Posterior vena cava (tissue), 2 donors: ENCODE results near the gene ZIC5. TPM values are rescaled to one million over a fixed set of nuclear protein-coding genes. Genes with fewer than 3 reads are reported as not detected.
A peak's percentile ranks its signal among the peaks of the same experiment; 100 is the strongest.

Source experiments
- DNase-seq: peaks from one replicate; pipeline ENCODE4 v3.0.0-alpha.2; 2020; ENCODE audit warnings: low spot score
- intact Hi-C, 2 donors: fragments of 100-400 bp; cut with DNase I; formaldehyde crosslinking; loops; one replicate each; pipeline versions ENCODE4 v1.14.1 to v1.14.2; 2022 to 2023
- total RNA-seq, 2 donors: library from RNA; stranded (reverse); fragmentation: NEBNext Ultra II Directional; extraction: Animal tissue kit (Norgen Biotek cat#: 25700); gene quantifications; one replicate each; pipeline ENCODE4 v1.2.1, GENCODE V29; 2021
- donor health status: DM: yes; HTN: yes; CAD: no.
- donor health status: DM: yes; HTN: yes; CAD: no.

Gene ZIC5
- total RNA-seq, 2 donors from 2014 or later = not detected

- DNase-seq = no peak
- intact Hi-C loops = no loop called here
Measured at GRCh38 chr13:99988529-99989275, 17.1 kb upstream of the ZIC5 start.

GRCh38 chr13:99987154-99988019, 15.8 kb upstream of the ZIC5 start:
- intact Hi-C loops = no loop called here
- no peak for DNase-seq

GRCh38 chr13:99986741-99987140, 15.2 kb upstream of the ZIC5 start:
- intact Hi-C loops = no loop called here

GRCh38 chr13:99985886-99986527, 14.4 kb upstream of the ZIC5 start:
- intact Hi-C loops = no loop called here
- DNase-seq = no peak

More at GRCh38 chr13:99986741-99987140, 15.2 kb upstream of the ZIC5 start:
- no peak for DNase-seq

- DNase-seq = no peak
- intact Hi-C loops = no loop called here
Measured at GRCh38 chr13:99985241-99985874, 13.8 kb upstream of the ZIC5 start.

- intact Hi-C loops = loop anchor here in 1 of 2 donors (5.0 kb wide), 1 partner anchor 377 kb away; the partner anchor contains the start of gene CLYBL
- DNase-seq = no peak
Measured at GRCh38 chr13:99984461-99985240, 13.1 kb upstream of the ZIC5 start.

GRCh38 chr13:99983499-99984401, 12.2 kb upstream of the ZIC5 start:
- no peak for DNase-seq
- intact Hi-C loops = loop anchor here in 1 of 2 donors (5.0 kb wide), 1 partner anchor 376 kb away; the partner anchor contains the start of gene CLYBL

- no peak for DNase-seq
- intact Hi-C loops = loop anchor here in 1 of 2 donors (5.0 kb wide), 1 partner anchor 376 kb away; the partner anchor contains the start of gene CLYBL
Measured at GRCh38 chr13:99982731-99983498, 11.3 kb upstream of the ZIC5 start.

GRCh38 chr13:99982036-99982730, 10.6 kb upstream of the ZIC5 start:
- intact Hi-C loops = loop anchor here in 1 of 2 donors (5.0 kb wide), 1 partner anchor 375 kb away; the partner anchor contains the start of gene CLYBL
- DNase-seq = no peak

GRCh38 chr13:99981735-99982035, 10.1 kb upstream of the ZIC5 start, which contains the start of gene ZIC2:
Gene ZIC2, plus strand, starts transcription at chr13:99981784. Its CDS starts 281 bp downstream, at chr13:99982065.
- DNase-seq = no peak
- intact Hi-C loops = loop anchor here in 1 of 2 donors (5.0 kb wide), 1 partner anchor 374 kb away; the partner anchor contains the start of gene CLYBL

GRCh38 chr13:99980824-99981734, 9.5 kb upstream of the ZIC5 start:
- peak; percentile 80 for DNase-seq
- intact Hi-C loops = loop anchor here in 1 of 2 donors (5.0 kb wide), 1 partner anchor 374 kb away; the partner anchor contains the start of gene CLYBL

GRCh38 chr13:99980201-99980823, 8.7 kb upstream of the ZIC5 start:
- peak; percentile 85 for DNase-seq
- intact Hi-C loops = loop anchor here in 1 of 2 donors (5.0 kb wide), 1 partner anchor 373 kb away; the partner anchor contains the start of gene CLYBL

GRCh38 chr13:99979453-99980200, 8.1 kb upstream of the ZIC5 start:
- intact Hi-C loops = loop anchor here in 1 of 2 donors (5.0 kb wide), 1 partner anchor 372 kb away; the partner anchor contains the start of gene CLYBL
- DNase-seq = no peak
